ENCODE measurements around the gene PMM1.
"Not testable (repeated sequence)": the region's sequence is repeated elsewhere in the genome, so short reads cannot be mapped to it uniquely, and the experiment has no call there.

The PMM1 gene

DNA sequence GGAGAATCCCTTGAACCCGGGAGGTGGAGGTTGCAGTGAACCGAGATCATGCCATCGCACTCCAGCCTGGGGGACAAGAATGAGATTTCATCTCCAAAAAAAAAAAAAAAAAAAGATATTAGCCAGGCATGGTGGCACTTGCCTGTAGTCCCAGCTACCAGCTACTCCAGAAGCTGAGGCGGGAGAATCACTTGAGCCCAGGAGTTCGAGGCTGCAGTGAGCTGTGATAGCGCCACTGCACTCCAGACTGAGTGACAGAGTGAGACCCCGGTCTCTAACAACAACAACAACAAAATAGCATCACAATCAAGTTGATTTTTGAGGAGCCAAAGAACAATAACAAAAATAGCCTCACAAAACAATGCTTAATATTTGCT lies 2.3 kb downstream of the PMM1 start:
- Mint-ChIP-seq H3K27me3 (no peaks in the 10 kb centered on the region), H3K4me3 (no peak overlapping the region), H3K4me1 (peaks cover 35% of the 10 kb centered on the region), H3K9me3 (no peaks in the 10 kb centered on the region), H3K36me3 (ENCODE audit: insufficient read depth) (peaks cover 11% of the 10 kb centered on the region), H3K27ac (ENCODE audit: low read depth) (no peak overlapping the region)
- no peak for DNase-seq (ENCODE audit: low spot score in 2 of 2)
- ATAC-seq (replicated peaks; ENCODE audit: extremely low read depth, poor library complexity, severe bottlenecking), result no peak

DNA sequence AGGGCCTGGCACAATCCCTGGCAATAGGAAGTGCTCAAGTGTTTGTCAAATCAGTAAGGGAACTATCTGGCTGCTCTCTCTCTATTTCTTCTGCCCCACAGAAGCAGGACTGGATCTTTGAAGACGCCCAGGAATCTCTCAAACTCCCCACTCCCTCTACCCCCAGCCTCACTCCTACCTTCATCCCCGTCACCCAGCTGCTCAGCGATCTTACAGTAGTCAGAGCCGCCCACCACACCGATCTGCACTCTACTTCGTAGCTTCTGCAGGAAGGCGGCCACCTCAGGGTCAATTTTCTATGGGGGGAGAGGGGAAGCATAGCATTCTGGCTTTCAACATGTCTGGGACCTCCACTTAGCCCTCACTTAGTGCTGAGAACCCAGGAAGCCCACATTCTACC lies 3.7 kb downstream of the PMM1 start:
- Mint-ChIP-seq H3K4me3 (no peak overlapping the region), H3K27ac (ENCODE audit: low read depth) (peak overlapping the region; percentile 71), H3K36me3 (ENCODE audit: insufficient read depth) (peaks cover 19% of the 10 kb centered on the region), H3K4me1 (peaks cover 36% of the 10 kb centered on the region), H3K27me3 (no peaks in the 10 kb centered on the region), H3K9me3 (no peaks in the 10 kb centered on the region)
- no peak for ATAC-seq (replicated peaks; ENCODE audit: extremely low read depth, poor library complexity, severe bottlenecking)
- no peak for DNase-seq (ENCODE audit: low spot score in 2 of 2)

DNA sequence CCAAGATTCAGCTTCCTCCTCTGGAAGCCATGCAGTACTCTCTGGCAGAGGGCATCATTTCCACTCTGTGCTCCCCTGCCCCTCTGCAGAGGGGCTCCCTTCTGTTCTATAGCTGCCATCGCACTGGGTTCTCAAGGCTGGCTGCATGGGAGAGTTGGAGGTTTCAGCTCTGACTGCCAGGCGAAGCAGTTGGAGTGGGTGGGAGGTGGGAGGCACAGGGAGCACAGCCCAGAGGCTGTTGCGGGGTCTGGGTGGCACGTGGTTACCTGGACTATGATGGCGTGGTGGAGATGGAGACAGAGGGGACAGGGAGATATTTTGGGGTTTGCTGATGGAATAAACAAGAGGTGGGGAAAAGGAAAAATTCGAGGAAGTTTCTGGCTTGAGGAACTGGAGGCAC lies 4.8 kb downstream of the PMM1 start:
- Mint-ChIP-seq H3K4me1 (peaks cover 36% of the 10 kb centered on the region), H3K9me3 (no peaks in the 10 kb centered on the region), H3K36me3 (ENCODE audit: insufficient read depth) (peaks cover 24% of the 10 kb centered on the region), H3K27me3 (no peaks in the 10 kb centered on the region), H3K27ac (ENCODE audit: low read depth) (no peak overlapping the region), H3K4me3 (no peak overlapping the region)
- DNase-seq (ENCODE audit: low spot score in 2 of 2) (no peak), ATAC-seq (replicated peaks; ENCODE audit: extremely low read depth, poor library complexity, severe bottlenecking) (no peak)

DNA sequence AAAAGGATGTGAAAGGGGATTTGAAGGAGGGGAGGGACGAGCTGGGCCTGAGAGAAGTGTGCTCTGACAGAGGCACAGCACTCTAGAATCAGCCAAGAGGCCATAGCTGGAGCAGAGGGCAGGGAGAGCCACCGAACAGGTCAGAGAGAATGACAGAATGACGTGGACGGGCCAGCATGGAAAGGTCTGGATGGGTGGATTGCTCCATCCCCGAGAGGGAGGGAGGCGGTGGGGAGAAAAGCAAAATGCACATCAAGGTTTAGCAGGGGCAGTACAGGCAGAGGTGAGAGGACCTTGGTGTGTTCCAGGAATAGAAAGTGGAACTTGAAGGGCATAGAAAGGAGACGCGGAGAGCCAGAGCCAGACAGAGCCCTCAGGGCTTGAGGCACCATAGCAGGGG lies 6.9 kb downstream of the PMM1 start:
- no peak overlapping the region for H3K27ac Mint-ChIP-seq (ENCODE audit: low read depth)

DNA sequence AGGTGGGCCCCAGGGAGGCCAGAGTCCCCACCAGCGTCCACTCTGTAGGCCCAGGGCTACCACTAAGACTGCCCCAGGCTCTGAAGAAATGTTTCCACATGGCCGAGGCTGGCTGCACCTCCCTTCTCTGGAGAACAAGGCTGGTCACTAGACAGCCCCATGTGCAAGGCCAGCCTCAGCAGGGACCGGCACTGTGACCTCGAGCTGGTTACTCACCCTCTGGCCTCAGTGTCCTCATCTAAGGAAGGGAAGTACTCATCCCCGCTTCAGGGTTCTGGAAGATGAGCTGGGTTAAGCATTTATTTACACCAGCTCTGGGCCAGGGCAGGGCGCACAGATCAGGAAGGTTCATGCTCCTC lies 9.7 kb downstream of the PMM1 start:
- DNase-seq (ENCODE audit: low spot score in 2 of 2) (no peak), ATAC-seq (replicated peaks; ENCODE audit: extremely low read depth, poor library complexity, severe bottlenecking) (no peak)
- Mint-ChIP-seq H3K27me3 (no peaks in the 10 kb centered on the region), H3K4me1 (peaks cover 13% of the 10 kb centered on the region), H3K9me3 (no peaks in the 10 kb centered on the region), H3K36me3 (ENCODE audit: insufficient read depth) (peaks cover 24% of the 10 kb centered on the region), H3K27ac (ENCODE audit: low read depth) (no peak overlapping the region), H3K4me3 (no peak overlapping the region)

More for the DNA sequence above, 6.9 kb downstream of the PMM1 start:
- DNase-seq (ENCODE audit: low spot score in 2 of 2) (no peak), ATAC-seq (replicated peaks; ENCODE audit: extremely low read depth, poor library complexity, severe bottlenecking) (no peak)
- no peaks in the 10 kb centered on the region for H3K27me3 Mint-ChIP-seq
- H3K4me1 Mint-ChIP-seq, result peaks cover 19% of the 10 kb centered on the region
- no peak overlapping the region for H3K4me3 Mint-ChIP-seq
- peaks cover 24% of the 10 kb centered on the region for H3K36me3 Mint-ChIP-seq (ENCODE audit: insufficient read depth)
- H3K9me3 Mint-ChIP-seq, result no peaks in the 10 kb centered on the region

DNA sequence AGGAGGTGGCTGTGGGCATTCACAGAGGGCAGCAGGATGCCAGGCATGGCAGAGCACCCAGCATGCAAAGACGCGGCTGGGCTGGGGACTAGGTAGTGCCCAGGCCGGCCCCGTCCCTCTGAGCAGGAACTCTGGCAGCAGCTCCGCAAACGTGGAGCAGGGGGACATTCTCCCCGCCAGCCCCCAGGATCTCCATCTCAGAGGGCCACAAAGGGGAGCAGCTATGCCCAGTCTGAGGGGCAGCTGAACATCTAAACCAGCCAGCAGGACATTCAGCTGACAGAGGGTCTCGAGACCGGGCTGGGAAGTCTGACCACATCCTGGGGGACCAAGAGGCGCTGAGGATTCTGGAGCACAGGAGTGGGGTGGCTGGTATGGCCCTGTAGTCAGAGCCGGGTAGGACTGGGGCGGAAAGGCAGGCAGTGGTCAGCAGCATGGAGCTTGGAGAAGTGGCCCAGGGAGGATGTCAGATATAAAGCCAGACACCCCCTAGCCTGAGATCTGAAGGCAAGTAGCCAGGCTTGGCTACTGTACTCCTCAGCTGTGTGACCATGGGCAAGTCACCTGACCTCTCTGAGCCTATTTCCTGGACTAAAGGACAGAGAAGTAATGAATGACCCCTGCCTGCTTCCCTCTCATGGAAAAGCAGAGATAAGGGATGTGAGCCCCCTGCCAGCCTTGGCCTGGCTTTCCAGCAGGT lies 10.2 kb downstream of the PMM1 start:
- Mint-ChIP-seq H3K4me3 (no peak overlapping the region), H3K36me3 (ENCODE audit: insufficient read depth) (peaks cover 22% of the 10 kb centered on the region), H3K27me3 (no peaks in the 10 kb centered on the region), H3K4me1 (peaks cover 8% of the 10 kb centered on the region), H3K9me3 (no peaks in the 10 kb centered on the region), H3K27ac (ENCODE audit: low read depth) (no peak overlapping the region)
- DNase-seq (ENCODE audit: low spot score in 2 of 2), result no peak
- ATAC-seq (replicated peaks; ENCODE audit: extremely low read depth, poor library complexity, severe bottlenecking), result no peak

DNA sequence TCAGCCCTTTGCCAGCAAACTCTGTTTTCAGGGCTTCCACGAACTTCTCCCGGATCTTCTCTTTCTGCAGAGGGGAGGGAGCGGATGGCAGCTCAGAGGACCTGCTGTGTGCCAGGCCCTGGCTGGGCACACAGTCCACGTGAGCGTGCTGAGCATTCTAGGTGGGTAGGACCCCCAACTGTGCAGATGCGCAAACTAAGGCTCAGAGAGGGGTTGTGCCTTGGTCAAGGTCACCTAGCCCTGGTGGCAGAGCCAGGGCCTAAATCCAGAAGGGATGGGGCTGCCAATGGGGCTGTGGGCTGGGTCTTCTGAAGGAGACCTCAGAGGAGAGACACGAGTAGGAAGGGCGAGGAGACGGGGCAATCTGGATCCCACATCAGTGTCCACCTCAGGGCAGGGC lies 10.8 kb downstream of the PMM1 start:
- H3K4me1 Mint-ChIP-seq, result peaks cover 5% of the 10 kb centered on the region
- H3K9me3 Mint-ChIP-seq, result no peaks in the 10 kb centered on the region
- peaks cover 20% of the 10 kb centered on the region for H3K36me3 Mint-ChIP-seq (ENCODE audit: insufficient read depth)
- H3K27me3 Mint-ChIP-seq, result no peaks in the 10 kb centered on the region
- no peak for ATAC-seq (replicated peaks; ENCODE audit: extremely low read depth, poor library complexity, severe bottlenecking)
- no peak overlapping the region for H3K27ac Mint-ChIP-seq (ENCODE audit: low read depth)
- H3K4me3 Mint-ChIP-seq, result no peak overlapping the region
- DNase-seq (ENCODE audit: low spot score in 2 of 2), result no peak

DNA sequence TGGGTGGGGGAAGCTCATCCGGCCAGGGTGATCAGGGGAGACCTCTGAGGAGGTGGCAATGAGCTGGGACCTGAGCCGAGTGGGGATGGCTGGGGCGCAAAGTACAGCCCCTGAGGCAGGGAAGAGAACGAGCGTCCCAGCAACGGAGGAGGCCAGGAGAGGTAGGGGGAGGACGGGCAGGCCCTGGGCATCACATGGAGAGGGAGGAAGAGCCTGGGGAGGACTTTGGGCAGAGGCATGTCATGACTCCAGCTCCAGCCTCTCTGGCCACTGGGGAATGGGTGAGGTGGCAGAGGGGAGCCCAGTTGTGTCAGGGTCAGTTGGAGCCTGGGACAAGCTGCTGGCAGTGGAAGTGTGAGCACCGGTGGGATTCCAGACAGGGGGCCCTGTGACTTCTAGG lies 11.5 kb downstream of the PMM1 start:
- H3K27ac Mint-ChIP-seq (ENCODE audit: low read depth), result no peak overlapping the region
- H3K36me3 Mint-ChIP-seq (ENCODE audit: insufficient read depth), result peaks cover 18% of the 10 kb centered on the region

DNA sequence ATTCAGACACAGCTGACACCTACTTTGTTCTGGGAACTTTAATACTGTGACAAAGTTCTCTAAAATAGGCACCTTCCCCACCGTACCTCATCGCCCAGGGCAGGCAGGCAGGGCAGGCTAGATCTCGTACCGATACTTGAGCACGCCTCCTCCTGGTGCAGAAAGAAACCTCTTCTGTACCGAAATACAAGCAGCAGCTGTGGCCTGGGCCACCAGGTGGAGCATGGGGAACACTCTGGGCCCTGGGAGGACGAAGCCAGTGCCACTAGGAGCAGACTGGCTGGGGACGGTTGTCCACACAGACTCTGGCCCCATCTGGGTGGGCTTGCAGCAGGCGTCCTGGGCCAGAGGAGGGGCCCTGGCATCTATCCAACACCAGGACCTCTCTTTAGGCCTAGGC lies 12.8 kb downstream of the PMM1 start:
- no peak for ATAC-seq (replicated peaks; ENCODE audit: extremely low read depth, poor library complexity, severe bottlenecking)
- H3K36me3 Mint-ChIP-seq (ENCODE audit: insufficient read depth), result peaks cover 14% of the 10 kb centered on the region
- H3K27me3 Mint-ChIP-seq, result no peaks in the 10 kb centered on the region
- no peaks in the 10 kb centered on the region for H3K4me1 Mint-ChIP-seq
- no peaks in the 10 kb centered on the region for H3K9me3 Mint-ChIP-seq
- DNase-seq (ENCODE audit: low spot score in 2 of 2), result no peak
- H3K4me3 Mint-ChIP-seq, result no peak overlapping the region
- no peak overlapping the region for H3K27ac Mint-ChIP-seq (ENCODE audit: low read depth)

More for the DNA sequence above, 11.5 kb downstream of the PMM1 start:
- ATAC-seq (replicated peaks; ENCODE audit: extremely low read depth, poor library complexity, severe bottlenecking) (no peak), DNase-seq (ENCODE audit: low spot score in 2 of 2) (no peak)
- Mint-ChIP-seq H3K27me3 (no peaks in the 10 kb centered on the region), H3K9me3 (no peaks in the 10 kb centered on the region), H3K4me3 (no peak overlapping the region), H3K4me1 (peaks cover 5% of the 10 kb centered on the region)

DNA sequence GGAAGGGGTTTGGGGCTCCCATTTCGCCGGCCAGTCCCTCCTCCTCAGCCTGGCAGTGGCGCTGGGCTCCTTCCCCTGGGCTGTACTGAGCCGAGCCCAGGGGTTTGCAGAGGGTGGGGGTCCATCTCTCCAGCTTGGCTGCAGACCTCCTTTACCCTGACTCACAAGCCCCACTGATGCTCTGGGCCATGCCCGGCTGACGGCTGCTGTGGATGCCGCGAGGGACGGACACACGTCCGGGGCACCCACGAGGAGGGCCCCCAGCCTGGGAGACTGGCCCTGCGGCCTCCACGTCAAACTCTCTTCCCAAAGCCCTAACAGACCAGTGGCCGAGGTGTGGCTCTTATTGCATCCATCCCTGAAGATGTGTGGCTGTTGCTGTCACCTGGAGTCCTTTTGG lies 14.1 kb downstream of the PMM1 start:
- DNase-seq (ENCODE audit: low spot score in 2 of 2), result no peak
- Mint-ChIP-seq H3K4me1 (no peaks in the 10 kb centered on the region), H3K9me3 (no peaks in the 10 kb centered on the region), H3K36me3 (ENCODE audit: insufficient read depth) (peaks cover 6% of the 10 kb centered on the region), H3K4me3 (no peak overlapping the region), H3K27ac (ENCODE audit: low read depth) (no peak overlapping the region), H3K27me3 (no peaks in the 10 kb centered on the region)
- no peak for ATAC-seq (replicated peaks; ENCODE audit: extremely low read depth, poor library complexity, severe bottlenecking)

DNA sequence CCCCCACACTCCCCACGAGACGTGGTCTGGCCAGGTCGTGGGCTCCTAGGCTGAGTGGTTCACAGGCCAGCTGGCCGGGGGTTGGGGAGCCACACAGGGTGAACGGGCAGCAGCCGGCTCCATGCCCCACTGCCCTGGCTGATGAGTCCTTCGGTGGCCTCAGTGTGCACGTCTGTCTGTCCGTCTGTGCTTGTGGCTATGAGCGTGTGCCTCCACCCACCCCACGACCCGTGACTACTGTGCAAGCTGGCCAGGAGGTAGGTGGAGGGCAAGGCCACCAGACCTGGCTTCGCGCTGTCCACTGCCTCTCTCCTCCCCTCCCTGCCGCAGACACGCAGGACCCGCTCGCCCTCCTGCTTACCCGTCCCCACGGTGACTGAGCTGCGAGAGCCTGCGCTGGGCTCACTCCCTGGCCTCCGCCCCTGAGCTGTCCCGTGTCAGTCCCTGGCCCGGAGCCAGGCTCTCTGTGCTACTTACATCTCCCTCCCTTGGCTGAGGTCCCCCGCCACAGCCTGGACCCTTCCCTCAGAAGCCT lies 14.7 kb downstream of the PMM1 start:
- H3K4me1 Mint-ChIP-seq, result no peaks in the 10 kb centered on the region
- DNase-seq (ENCODE audit: low spot score in 2 of 2) (no peak), ATAC-seq (replicated peaks; ENCODE audit: extremely low read depth, poor library complexity, severe bottlenecking) (no peak)
- H3K27me3 Mint-ChIP-seq, result no peaks in the 10 kb centered on the region
- no peak overlapping the region for H3K4me3 Mint-ChIP-seq
- no peaks in the 10 kb centered on the region for H3K9me3 Mint-ChIP-seq
- H3K27ac Mint-ChIP-seq (ENCODE audit: low read depth), result no peak overlapping the region
- H3K36me3 Mint-ChIP-seq (ENCODE audit: insufficient read depth), result peaks cover 4% of the 10 kb centered on the region

DNA sequence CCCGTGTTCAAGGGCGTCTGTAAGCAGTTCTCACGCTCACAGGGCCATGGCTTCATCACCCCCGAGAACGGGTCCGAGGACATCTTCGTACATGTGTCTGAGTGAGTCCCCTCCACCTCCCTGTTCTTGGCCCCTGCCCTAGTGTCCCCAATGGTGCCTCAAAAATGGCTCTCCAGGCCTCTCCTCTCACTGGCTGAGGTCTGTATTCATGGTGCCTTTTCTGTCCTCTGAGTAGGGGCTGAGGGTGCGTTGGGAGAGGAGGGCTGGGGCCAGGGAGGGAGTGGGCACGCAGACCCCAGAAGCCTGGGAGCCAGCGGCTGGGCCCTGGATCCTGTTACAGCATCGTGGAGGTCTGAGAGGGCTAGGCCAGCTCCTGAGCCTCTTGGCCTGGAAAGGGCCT lies 16.0 kb downstream of the PMM1 start:
- H3K4me3 Mint-ChIP-seq, result no peak overlapping the region
- H3K4me1 Mint-ChIP-seq, result no peaks in the 10 kb centered on the region
- DNase-seq (ENCODE audit: low spot score in 2 of 2) (no peak), ATAC-seq (replicated peaks; ENCODE audit: extremely low read depth, poor library complexity, severe bottlenecking) (no peak)
- H3K27ac Mint-ChIP-seq (ENCODE audit: low read depth), result no peak overlapping the region
- no peaks in the 10 kb centered on the region for H3K9me3 Mint-ChIP-seq
- H3K36me3 Mint-ChIP-seq (ENCODE audit: insufficient read depth), result peaks cover under 1% of the 10 kb centered on the region
- no peaks in the 10 kb centered on the region for H3K27me3 Mint-ChIP-seq

DNA sequence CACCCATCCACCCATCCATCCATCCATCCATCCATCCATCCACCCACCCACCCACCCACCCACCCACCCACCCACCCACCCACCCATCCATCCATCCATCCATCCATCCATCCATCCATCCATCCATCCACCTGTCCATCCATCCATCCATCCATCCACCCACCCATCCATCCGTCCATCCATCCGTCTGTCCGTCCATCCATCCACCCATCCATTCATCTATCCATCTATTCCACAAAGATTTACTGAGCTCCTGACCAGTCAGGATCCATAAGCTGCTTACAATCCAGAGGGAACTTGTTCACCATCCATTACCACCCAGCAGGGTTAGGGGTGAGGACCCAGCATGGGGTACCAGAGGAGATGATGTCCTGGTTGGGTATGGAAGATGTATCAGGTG lies 17.3 kb downstream of the PMM1 start:
- ATAC-seq (replicated peaks; ENCODE audit: extremely low read depth, poor library complexity, severe bottlenecking); H3K27me3 Mint-ChIP-seq; H3K9me3 Mint-ChIP-seq; H3K36me3 Mint-ChIP-seq (ENCODE audit: insufficient read depth); DNase-seq (ENCODE audit: low spot score in 2 of 2); H3K4me1 Mint-ChIP-seq; H3K27ac Mint-ChIP-seq (ENCODE audit: low read depth); H3K4me3 Mint-ChIP-seq: not testable (repeated sequence)

Measured in central memory CD8-positive, alpha-beta T cell (primary cell).